ENCODE results near the gene GPX6. TPM values are rescaled to one million over a fixed set of nuclear protein-coding genes. Genes with fewer than 3 reads are reported as not detected.
A peak's percentile ranks its signal among the peaks of the same experiment; 100 is the strongest.

Gene GPX6
- total RNA-seq (not detected), polyA plus RNA-seq (not detected)

GRCh38 chr6:28515676-28516075 lies at the start of gene GPX6:
TSS of gene GPX6 (minus strand) at chr6:28515793. CDS start at chr6:28515743, 50 bp downstream.
- Mint-ChIP-seq H3K36me3 (no peaks in the 10 kb centered on the region), H3K27me3 (peaks cover 12 to 34% of the 10 kb centered on the region in 2 donors), H3K4me1 (no peaks in the 10 kb centered on the region), H3K4me3 (no peak within 1 kb of the TSS), H3K27ac (no peak within 1 kb of the TSS), H3K9me3 (no peaks in the 10 kb centered on the region)
- Histone ChIP-seq H3K27me3 (ENCODE audit: insufficient read depth, low read length) (no peaks in the 10 kb centered on the region), H3K4me3 (ENCODE audit: low read length in 2 of 2) (no peak within 1 kb of the TSS), H3K27ac (ENCODE audit: low read depth, low read length) (no peak within 1 kb of the TSS), H3K4me1 (ENCODE audit: insufficient read depth, low read length) (no peaks in the 10 kb centered on the region), H3K9me3 (ENCODE audit: control insufficient read depth in 1 of 2, low read length in 2 of 2) (no peaks in the 10 kb centered on the region), H3K36me3 (ENCODE audit: insufficient read depth, low read length) (no peaks in the 10 kb centered on the region)
- DNase-seq, result no peak
- ChIA-PET CTCF (ENCODE audit: partially characterized antibody) (interaction anchor here (1.7 kb wide), 1 partner anchor 25 kb away, joined by 5 read pairs; no protein-coding TSS in a partner anchor), POLR2A (ENCODE audit: partially characterized antibody) (no interaction called here)
- intact Hi-C loops (cut with micrococcal nuclease), result no loop called here

GRCh38 chr6:28563430-28564095 lies 48.0 kb upstream of the GPX6 start:
- no peak overlapping the region for H3K27ac Mint-ChIP-seq
- H3K4me3 Mint-ChIP-seq, result no peak overlapping the region
- H3K4me1 Mint-ChIP-seq, result no peaks in the 10 kb centered on the region
- peaks cover 0 to 5% (median under 1%) of the 10 kb centered on the region in 8 donors for H3K9me3 Mint-ChIP-seq
- H3K4me3 ChIP-seq (ENCODE audit: low read length in 2 of 2), result no peak overlapping the region
- H3K36me3 ChIP-seq (ENCODE audit: insufficient read depth, low read length), result no peaks in the 10 kb centered on the region
- intact Hi-C loops (cut with micrococcal nuclease), result no loop called here
- POLR2A ChIA-PET (ENCODE audit: partially characterized antibody), result no interaction called here
- DNase-seq, result no peak
- CTCF ChIA-PET (ENCODE audit: partially characterized antibody), result no interaction called here
- no peak overlapping the region for H3K27ac ChIP-seq (ENCODE audit: low read depth, low read length)
- no peaks in the 10 kb centered on the region for H3K4me1 ChIP-seq (ENCODE audit: insufficient read depth, low read length)
- H3K27me3 Mint-ChIP-seq, result peaks cover 27 to 29% of the 10 kb centered on the region in 2 donors
- H3K9me3 ChIP-seq (ENCODE audit: control insufficient read depth in 1 of 2, low read length in 2 of 2), result no peaks in the 10 kb centered on the region
- H3K36me3 Mint-ChIP-seq, result no peaks in the 10 kb centered on the region
- H3K27me3 ChIP-seq (ENCODE audit: insufficient read depth, low read length), result no peaks in the 10 kb centered on the region

- Histone ChIP-seq H3K4me3 (ENCODE audit: low read length in 2 of 2) (no peak overlapping the region), H3K36me3 (ENCODE audit: insufficient read depth, low read length) (no peaks in the 10 kb centered on the region), H3K27ac (ENCODE audit: low read depth, low read length) (no peak overlapping the region), H3K9me3 (ENCODE audit: control insufficient read depth in 1 of 2, low read length in 2 of 2) (no peaks in the 10 kb centered on the region), H3K27me3 (ENCODE audit: insufficient read depth, low read length) (peaks cover 8% of the 10 kb centered on the region), H3K4me1 (ENCODE audit: insufficient read depth, low read length) (no peaks in the 10 kb centered on the region)
- peaks cover 0 to 9% (median 0%) of the 10 kb centered on the region in 4 donors for H3K4me1 Mint-ChIP-seq
- CTCF ChIA-PET (ENCODE audit: partially characterized antibody), result interaction anchor here (1.6 kb wide), 1 partner anchor 8 kb away, joined by 6 read pairs; no protein-coding TSS in a partner anchor
- H3K4me3 Mint-ChIP-seq, result no peak overlapping the region
- DNase-seq, result no peak
- peaks cover 0 to under 1% (median 0%) of the 10 kb centered on the region in 8 donors for H3K9me3 Mint-ChIP-seq
- H3K27me3 Mint-ChIP-seq, result peaks cover 30 to 31% of the 10 kb centered on the region in 2 donors
- H3K27ac Mint-ChIP-seq, result no peak overlapping the region
- intact Hi-C loops (cut with micrococcal nuclease), result no loop called here
- H3K36me3 Mint-ChIP-seq, result no peaks in the 10 kb centered on the region
- POLR2A ChIA-PET (ENCODE audit: partially characterized antibody), result no interaction called here
Measured at GRCh38 chr6:28558629-28559028, 43.0 kb upstream of the GPX6 start.

- Histone ChIP-seq H3K36me3 (ENCODE audit: insufficient read depth, low read length) (no peaks in the 10 kb centered on the region), H3K4me3 (ENCODE audit: low read length in 2 of 2) (no peak overlapping the region), H3K4me1 (ENCODE audit: insufficient read depth, low read length) (no peaks in the 10 kb centered on the region), H3K9me3 (ENCODE audit: control insufficient read depth in 1 of 2, low read length in 2 of 2) (no peaks in the 10 kb centered on the region), H3K27ac (ENCODE audit: low read depth, low read length) (no peak overlapping the region), H3K27me3 (ENCODE audit: insufficient read depth, low read length) (peaks cover 8% of the 10 kb centered on the region)
- peaks cover 43 to 45% of the 10 kb centered on the region in 2 donors for H3K27me3 Mint-ChIP-seq
- H3K4me1 Mint-ChIP-seq, result peaks cover 0 to 9% (median 1%) of the 10 kb centered on the region in 4 donors
- H3K9me3 Mint-ChIP-seq, result peaks cover 0 to 3% (median 0%) of the 10 kb centered on the region in 8 donors
- POLR2A ChIA-PET (ENCODE audit: partially characterized antibody), result no interaction called here
- intact Hi-C loops (cut with micrococcal nuclease), result no loop called here
- CTCF ChIA-PET (ENCODE audit: partially characterized antibody), result no interaction called here
- no peak overlapping the region for H3K4me3 Mint-ChIP-seq
- H3K36me3 Mint-ChIP-seq, result no peaks in the 10 kb centered on the region
- DNase-seq, result no peak
- H3K27ac Mint-ChIP-seq, result no peak overlapping the region
Measured at GRCh38 chr6:28555136-28555535, 39.5 kb upstream of the GPX6 start.

- no peaks in the 10 kb centered on the region for H3K9me3 ChIP-seq (ENCODE audit: control insufficient read depth in 1 of 2, low read length in 2 of 2)
- no peak overlapping the region for H3K4me3 Mint-ChIP-seq
- POLR2A ChIA-PET (ENCODE audit: partially characterized antibody), result no interaction called here
- no peak overlapping the region for H3K4me3 ChIP-seq (ENCODE audit: low read length in 2 of 2)
- no peak for DNase-seq
- H3K27ac Mint-ChIP-seq, result peak overlapping the region in 1 of 7 donors; percentile 21
- CTCF ChIA-PET (ENCODE audit: partially characterized antibody), result no interaction called here
- H3K27me3 Mint-ChIP-seq, result peaks cover 43 to 44% of the 10 kb centered on the region in 2 donors
- no peaks in the 10 kb centered on the region for H3K4me1 ChIP-seq (ENCODE audit: insufficient read depth, low read length)
- H3K36me3 Mint-ChIP-seq, result no peaks in the 10 kb centered on the region
- H3K27me3 ChIP-seq (ENCODE audit: insufficient read depth, low read length), result peaks cover 8% of the 10 kb centered on the region
- intact Hi-C loops (cut with micrococcal nuclease), result no loop called here
- peaks cover 0 to 9% (median 1%) of the 10 kb centered on the region in 4 donors for H3K4me1 Mint-ChIP-seq
- no peaks in the 10 kb centered on the region for H3K36me3 ChIP-seq (ENCODE audit: insufficient read depth, low read length)
- H3K27ac ChIP-seq (ENCODE audit: low read depth, low read length), result no peak overlapping the region
- peaks cover 0 to 3% (median 0%) of the 10 kb centered on the region in 8 donors for H3K9me3 Mint-ChIP-seq
Measured at GRCh38 chr6:28553986-28554881, 38.6 kb upstream of the GPX6 start.

GRCh38 chr6:28553384-28553985 lies 37.9 kb upstream of the GPX6 start:
- intact Hi-C loops (cut with micrococcal nuclease), result no loop called here
- H3K36me3 ChIP-seq (ENCODE audit: insufficient read depth, low read length), result no peaks in the 10 kb centered on the region
- H3K4me3 Mint-ChIP-seq, result no peak overlapping the region
- ChIA-PET CTCF (ENCODE audit: partially characterized antibody) (no interaction called here), POLR2A (ENCODE audit: partially characterized antibody) (no interaction called here)
- no peaks in the 10 kb centered on the region for H3K9me3 ChIP-seq (ENCODE audit: control insufficient read depth in 1 of 2, low read length in 2 of 2)
- no peak overlapping the region for H3K27ac Mint-ChIP-seq
- no peaks in the 10 kb centered on the region for H3K36me3 Mint-ChIP-seq
- H3K27ac ChIP-seq (ENCODE audit: low read depth, low read length), result no peak overlapping the region
- peaks cover 0 to 3% (median under 1%) of the 10 kb centered on the region in 8 donors for H3K9me3 Mint-ChIP-seq
- peaks cover 0 to 9% (median 1%) of the 10 kb centered on the region in 4 donors for H3K4me1 Mint-ChIP-seq
- peaks cover 8% of the 10 kb centered on the region for H3K27me3 ChIP-seq (ENCODE audit: insufficient read depth, low read length)
- H3K27me3 Mint-ChIP-seq, result peaks cover 45 to 48% of the 10 kb centered on the region in 2 donors
- H3K4me1 ChIP-seq (ENCODE audit: insufficient read depth, low read length), result no peaks in the 10 kb centered on the region
- no peak overlapping the region for H3K4me3 ChIP-seq (ENCODE audit: low read length in 2 of 2)
- DNase-seq, result no peak
